H1 (cell line): ENCODE results near the gene BEND4. TPM values are rescaled to one million over a fixed set of nuclear protein-coding genes. Genes with fewer than 3 reads are reported as not detected.

Experiments
- CTCF ChIP-seq, 3 experiments: IDR thresholded peaks; 1 replicate in 2 of 3; 2 replicates in 1 of 3; pipeline versions ENCODE4 v1.5.1 to v1.6.1; 2011; ENCODE audit warnings: low read length in 3 of 3, mild to moderate bottlenecking in 3 of 3, inconsistent platforms in 2 of 3, low read depth in 1 of 3, moderate library complexity in 1 of 3; ENCODE audit not compliant: insufficient read depth in 1 of 3; ENCODE audit errors: control extremely low read depth in 1 of 3
- polyA plus RNA-seq, 7 experiments: library from polyadenylated mRNA; depleted of rRNA in 3 of 7; stranded (reverse) in 5 of 7; unstranded in 2 of 7; fragments of >200 nt in 5 of 7; fragments of 200-250 nt in 2 of 7; gene quantifications; 1 replicate in 5 of 7; 2 replicates in 1 of 7; 4 replicates in 1 of 7; pipeline versions ENCODE4 v1.2.1 to v1.2.3, GENCODE V29; 2011 to 2013; ENCODE audit warnings: missing spikeins in 2 of 7, mixed read lengths in 2 of 7
- total RNA-seq: library from RNA; stranded (reverse); fragmentation: NEBNext Ultra II Directional; extraction: Animal tissue kit (Norgen Biotek cat#: 25700); gene quantifications from 2 replicates; pipeline ENCODE4 v1.2.1, GENCODE V29; 2021

The BEND4 gene
- total and polyA plus RNA-seq, 2 of the 8 experiments (the other 6 are each of a cell fraction or from before 2014, with no cell fraction given), result 12.2 to 45.4 TPM

GRCh38 chr4:42088386-42088785 lies 64.1 kb downstream of the BEND4 start (continued):
- no peak for TF ChIP-seq CTCF (IDR thresholded peaks at IDR 0.05; ENCODE audit: control extremely low read depth in 1 of 3, insufficient read depth in 1 of 3, low read depth in 1 of 3, low read length in 3 of 3)
